ENCODE results near the gene BCAS3. TPM values are rescaled to one million over a fixed set of nuclear protein-coding genes. Genes with fewer than 3 reads are reported as not detected.

BCAS3 gene
- total RNA-seq, 1 donor from 2014 or later, result 44.8 TPM

DNA sequence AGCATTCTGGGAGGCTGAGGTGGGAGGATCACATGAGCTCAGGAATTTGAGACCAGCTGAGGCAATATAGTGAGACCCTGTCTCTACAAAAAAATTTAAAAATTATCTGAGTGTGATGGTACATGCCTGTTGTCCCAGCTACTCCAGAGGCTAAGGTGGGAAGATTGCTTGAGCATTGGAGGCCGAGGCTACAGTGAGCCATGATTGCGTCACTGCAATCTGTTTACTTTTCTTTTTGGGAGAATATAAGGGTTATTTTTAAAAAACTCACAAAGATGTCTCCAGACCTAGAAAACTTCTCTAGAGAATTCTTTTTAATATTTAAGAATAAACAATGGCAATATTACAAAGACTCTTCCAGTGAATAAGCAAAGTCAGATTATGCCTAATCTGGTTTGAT lies 226.9 kb downstream of the BCAS3 start:
- no peak for DNase-seq
- Mint-ChIP-seq H3K36me3 (ENCODE audit: unreplicated experiment) (no peaks in the 10 kb centered on the region), H3K27me3 (ENCODE audit: unreplicated experiment) (no peaks in the 10 kb centered on the region), H3K4me3 (ENCODE audit: unreplicated experiment) (no peak overlapping the region), H3K9me3 (ENCODE audit: unreplicated experiment) (no peaks in the 10 kb centered on the region), H3K27ac (ENCODE audit: unreplicated experiment) (no peak overlapping the region), H3K4me1 (ENCODE audit: low read depth, unreplicated experiment) (peaks cover 22% of the 10 kb centered on the region)
- TF ChIP-seq CTCF (IDR thresholded peaks at IDR 0.05; ENCODE audit: partially characterized antibody, unreplicated experiment), result no peak

DNA sequence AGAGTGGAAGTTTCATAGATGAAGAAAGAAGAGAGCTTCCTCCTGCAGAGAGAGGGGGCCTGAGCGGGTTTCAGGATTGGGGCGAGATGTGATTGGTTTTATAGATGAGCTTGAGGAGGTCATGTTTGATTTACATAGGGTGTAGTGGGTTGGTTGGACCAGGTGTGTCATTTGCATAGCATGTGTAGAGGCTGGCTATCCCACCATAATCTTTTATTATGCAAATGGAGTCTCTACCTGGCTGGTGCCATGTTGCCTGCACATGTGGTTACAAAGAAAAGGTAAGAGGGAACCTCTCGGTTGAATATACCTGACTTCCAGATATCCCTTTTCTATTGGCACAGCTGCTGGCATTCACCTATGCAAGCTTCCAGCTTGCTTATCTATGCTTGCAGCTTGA lies 228.1 kb downstream of the BCAS3 start:
- TF ChIP-seq CTCF (IDR thresholded peaks at IDR 0.05; ENCODE audit: partially characterized antibody, unreplicated experiment), result no peak
- Mint-ChIP-seq H3K27ac (ENCODE audit: unreplicated experiment) (no peak overlapping the region), H3K4me3 (ENCODE audit: unreplicated experiment) (no peak overlapping the region), H3K4me1 (ENCODE audit: low read depth, unreplicated experiment) (peaks cover 22% of the 10 kb centered on the region), H3K9me3 (ENCODE audit: unreplicated experiment) (no peaks in the 10 kb centered on the region), H3K27me3 (ENCODE audit: unreplicated experiment) (no peaks in the 10 kb centered on the region), H3K36me3 (ENCODE audit: unreplicated experiment) (no peaks in the 10 kb centered on the region)
- no peak for DNase-seq

- H3K4me1 Mint-ChIP-seq (ENCODE audit: low read depth, unreplicated experiment), result peaks cover 20% of the 10 kb centered on the region
- H3K36me3 Mint-ChIP-seq (ENCODE audit: unreplicated experiment), result no peaks in the 10 kb centered on the region
- no peaks in the 10 kb centered on the region for H3K27me3 Mint-ChIP-seq (ENCODE audit: unreplicated experiment)
- H3K4me3 Mint-ChIP-seq (ENCODE audit: unreplicated experiment), result peak overlapping the region; percentile 66
- H3K9me3 Mint-ChIP-seq (ENCODE audit: unreplicated experiment), result no peaks in the 10 kb centered on the region
- TF ChIP-seq CTCF (IDR thresholded peaks at IDR 0.05; ENCODE audit: partially characterized antibody, unreplicated experiment), result no peak
- DNase-seq, result no peak
- peak overlapping the region; percentile 70 for H3K27ac Mint-ChIP-seq (ENCODE audit: unreplicated experiment)
These were observed 230.7 kb downstream of the BCAS3 start for GRCh38 chr17:60908324-60908723.

DNA sequence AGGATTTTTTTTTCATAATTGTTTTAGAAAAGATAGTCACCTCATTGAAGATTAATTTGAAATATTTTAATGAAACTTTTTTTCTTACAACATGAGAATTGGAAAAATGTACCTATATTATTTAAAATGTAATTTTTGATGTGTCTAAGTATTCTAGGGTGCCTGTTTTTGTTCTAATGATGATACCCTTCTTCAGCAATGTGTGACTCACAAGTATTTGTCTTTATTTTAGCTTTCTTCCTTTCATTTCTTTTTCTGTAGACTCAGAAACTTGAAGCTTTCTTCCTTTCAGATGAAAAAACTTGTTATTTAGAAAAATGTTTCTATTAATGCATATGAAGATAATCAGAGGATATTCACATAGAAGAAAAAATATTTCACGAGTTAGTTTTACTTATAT lies 231.8 kb downstream of the BCAS3 start:
- H3K36me3 Mint-ChIP-seq (ENCODE audit: unreplicated experiment), result no peaks in the 10 kb centered on the region
- H3K27me3 Mint-ChIP-seq (ENCODE audit: unreplicated experiment), result no peaks in the 10 kb centered on the region
- no peak overlapping the region for H3K4me3 Mint-ChIP-seq (ENCODE audit: unreplicated experiment)
- TF ChIP-seq CTCF (IDR thresholded peaks at IDR 0.05; ENCODE audit: partially characterized antibody, unreplicated experiment), result no peak
- peak overlapping the region; percentile 85 for H3K27ac Mint-ChIP-seq (ENCODE audit: unreplicated experiment)
- no peaks in the 10 kb centered on the region for H3K9me3 Mint-ChIP-seq (ENCODE audit: unreplicated experiment)
- no peak for DNase-seq
- H3K4me1 Mint-ChIP-seq (ENCODE audit: low read depth, unreplicated experiment), result peaks cover 24% of the 10 kb centered on the region

GRCh38 chr17:60910415-60910814 lies 232.8 kb downstream of the BCAS3 start:
- no peak for DNase-seq
- peaks cover 24% of the 10 kb centered on the region for H3K4me1 Mint-ChIP-seq (ENCODE audit: low read depth, unreplicated experiment)
- H3K27me3 Mint-ChIP-seq (ENCODE audit: unreplicated experiment), result no peaks in the 10 kb centered on the region
- no peaks in the 10 kb centered on the region for H3K9me3 Mint-ChIP-seq (ENCODE audit: unreplicated experiment)
- H3K4me3 Mint-ChIP-seq (ENCODE audit: unreplicated experiment), result no peak overlapping the region
- peak overlapping the region; percentile 0 for H3K27ac Mint-ChIP-seq (ENCODE audit: unreplicated experiment)
- no peak for TF ChIP-seq CTCF (IDR thresholded peaks at IDR 0.05; ENCODE audit: partially characterized antibody, unreplicated experiment)
- no peaks in the 10 kb centered on the region for H3K36me3 Mint-ChIP-seq (ENCODE audit: unreplicated experiment)

All from glutamatergic neuron (in vitro differentiated cells).